H9 (cell line): ENCODE results near the gene CHADL. TPM values are rescaled to one million over a fixed set of nuclear protein-coding genes. Genes with fewer than 3 reads are reported as not detected.

Experiments
- DNase-seq: peaks from one replicate; pipeline ENCODE4 v3.0.0-alpha.2; 2017
- H2AFZ ChIP-seq: one replicate; pipeline ENCODE4 v1.6.1; 2013; ENCODE audit warnings: mild to moderate bottlenecking, low read length, control low read depth, moderate library complexity
- H2AK5ac ChIP-seq: 2 replicates; pipeline ENCODE4 v1.6.1; 2013; ENCODE audit warnings: low read length, control low read depth, mixed read lengths; ENCODE audit not compliant: insufficient read length
- H2BK120ac ChIP-seq: one replicate; pipeline ENCODE4 v1.6.1; 2013; ENCODE audit warnings: low read depth, mild to moderate bottlenecking, low read length, control low read depth, inconsistent platforms; ENCODE audit not compliant: poor library complexity, severe bottlenecking
- H2BK12ac ChIP-seq: 2 replicates; pipeline ENCODE4 v1.6.1; 2013; ENCODE audit warnings: low read length, control low read depth, mixed read lengths, low read depth; ENCODE audit not compliant: insufficient read length
- H2BK15ac ChIP-seq: 2 replicates; pipeline ENCODE4 v1.6.1; 2013; ENCODE audit warnings: low read depth, low read length, control low read depth
- H2BK20ac ChIP-seq: one replicate; pipeline ENCODE4 v1.6.1; 2013; ENCODE audit warnings: low read depth, mild to moderate bottlenecking, low read length, control low read depth, inconsistent platforms; ENCODE audit not compliant: poor library complexity, severe bottlenecking
- H2BK5ac ChIP-seq: 2 replicates; pipeline ENCODE4 v1.6.1; 2013; ENCODE audit warnings: low read length, control low read depth, mixed read lengths; ENCODE audit not compliant: insufficient read length
- H3K14ac ChIP-seq: 2 replicates; pipeline ENCODE4 v1.6.1; 2013; ENCODE audit warnings: low read length, control low read depth; ENCODE audit not compliant: insufficient read depth
- H3K18ac ChIP-seq: 2 replicates; pipeline ENCODE4 v1.6.1; 2013; ENCODE audit warnings: low read depth, mild to moderate bottlenecking, mixed read lengths, low read length, control low read depth; ENCODE audit not compliant: insufficient read length
- H3K23ac ChIP-seq: 2 replicates; pipeline ENCODE4 v1.6.1; 2013; ENCODE audit warnings: low read length, control low read depth, mixed read lengths, low read depth; ENCODE audit not compliant: insufficient read length
- H3K23me2 ChIP-seq: 2 replicates; pipeline ENCODE4 v1.6.1; 2013; ENCODE audit warnings: low read depth, mild to moderate bottlenecking, mixed read lengths, low read length, control low read depth; ENCODE audit not compliant: insufficient read length, poor library complexity, severe bottlenecking
- H3K27ac ChIP-seq: 2 replicates; pipeline ENCODE4 v1.5.1; 2013; ENCODE audit warnings: low read length, control low read depth, mixed read lengths, low read depth; ENCODE audit not compliant: insufficient read length
- H3K27me3 ChIP-seq: 2 replicates; pipeline ENCODE4 v1.6.1; 2013; ENCODE audit warnings: low read length, control low read depth, inconsistent platforms; ENCODE audit not compliant: insufficient read depth
- H3K4ac ChIP-seq: 2 replicates; pipeline ENCODE4 v1.6.1; 2013; ENCODE audit warnings: low read depth, mild to moderate bottlenecking, control low read depth, inconsistent platforms, low read length, moderate library complexity
- H3K4me1 ChIP-seq: 2 replicates; pipeline ENCODE4 v1.6.1; 2013; ENCODE audit warnings: low read length, control low read depth, inconsistent platforms; ENCODE audit not compliant: insufficient read depth
- H3K4me2 ChIP-seq: 2 replicates; pipeline ENCODE4 v1.6.1; 2013; ENCODE audit warnings: low read length, control low read depth, mixed read lengths; ENCODE audit not compliant: insufficient read length, insufficient read depth
- H3K56ac ChIP-seq: 2 replicates; pipeline ENCODE4 v1.6.1; 2013; ENCODE audit warnings: low read depth, mild to moderate bottlenecking, mixed read lengths, low read length, control low read depth; ENCODE audit not compliant: insufficient read length
- H3K79me1 ChIP-seq: 2 replicates; pipeline ENCODE4 v1.6.1; 2013; ENCODE audit warnings: low read depth, mild to moderate bottlenecking, moderate library complexity, low read length, control low read depth, inconsistent platforms; ENCODE audit not compliant: insufficient read depth, poor library complexity, severe bottlenecking
- H3K79me2 ChIP-seq: 2 replicates; pipeline ENCODE4 v1.6.1; 2013; ENCODE audit warnings: low read length, control low read depth, inconsistent platforms; ENCODE audit not compliant: insufficient read depth
- H3K9ac ChIP-seq: 2 replicates; pipeline ENCODE4 v1.6.1; 2013; ENCODE audit warnings: low read length, control low read depth, mixed read lengths; ENCODE audit not compliant: insufficient read length; ENCODE audit errors: extremely low read depth
- H3K9me3 ChIP-seq: one replicate; pipeline ENCODE4 v1.6.1; 2013; ENCODE audit warnings: low read depth, low read length, inconsistent platforms; ENCODE audit not compliant: control insufficient read depth
- H3T11ph ChIP-seq: one replicate; pipeline ENCODE4 v1.6.1; 2013; ENCODE audit warnings: mild to moderate bottlenecking, low read length, control low read depth, inconsistent platforms
- H4K20me1 ChIP-seq: one replicate; pipeline ENCODE4 v1.6.1; 2013; ENCODE audit not compliant: control insufficient read depth, insufficient read length, insufficient read depth
- H4K5ac ChIP-seq: 2 replicates; pipeline ENCODE4 v1.6.1; 2013; ENCODE audit warnings: low read depth, mild to moderate bottlenecking, mixed read lengths, low read length, control low read depth; ENCODE audit not compliant: insufficient read length
- H4K8ac ChIP-seq: replicated peaks from 2 replicates; pipeline ENCODE4 v1.6.1; 2013; ENCODE audit warnings: low read length, control low read depth, mixed read lengths, low read depth; ENCODE audit not compliant: insufficient read length
- H4K91ac ChIP-seq: 2 replicates; pipeline ENCODE4 v1.6.1; 2013; ENCODE audit warnings: low read depth, mild to moderate bottlenecking, moderate library complexity, mixed read lengths, low read length, control low read depth; ENCODE audit not compliant: insufficient read length
- H3K27ac Mint-ChIP-seq, 3 experiments: 2 replicates in 2 of 3; 3 replicates in 1 of 3; pipeline ENCODE4 v1.8.0; 2020 to 2021; ENCODE audit warnings: mixed read lengths in 3 of 3, mild to moderate bottlenecking in 1 of 3, moderate library complexity in 1 of 3
- H3K27me3 Mint-ChIP-seq: 2 replicates; pipeline ENCODE4 v1.8.0; 2021; ENCODE audit warnings: low read depth, mild to moderate bottlenecking, moderate library complexity, mixed read lengths
- H3K36me3 Mint-ChIP-seq, 3 experiments: 2 replicates in 2 of 3; 3 replicates in 1 of 3; pipeline ENCODE4 v1.8.0; 2020 to 2021; ENCODE audit warnings: low read depth in 3 of 3, mixed read lengths in 3 of 3; ENCODE audit not compliant: insufficient read depth in 1 of 3
- H3K4me1 Mint-ChIP-seq, 2 experiments: 2 replicates each; pipeline ENCODE4 v1.8.0; 2020; ENCODE audit warnings: mixed read lengths in 2 of 2
- H3K4me3 Mint-ChIP-seq, 2 experiments: 2 replicates in 1 of 2; 3 replicates in 1 of 2; pipeline ENCODE4 v1.8.0; 2020 to 2021; ENCODE audit warnings: mild to moderate bottlenecking in 2 of 2, mixed read lengths in 2 of 2, moderate library complexity in 1 of 2
- H3K9me3 Mint-ChIP-seq, 2 experiments: 2 replicates in 1 of 2; 3 replicates in 1 of 2; pipeline ENCODE4 v1.8.0; 2020; ENCODE audit warnings: mild to moderate bottlenecking in 2 of 2, mixed read lengths in 2 of 2, moderate library complexity in 1 of 2
- WGBS: extraction: QIAGEN DNeasy Blood & Tissue Kit; methylation state at CpG from one replicate; pipeline ENCODE4 v1.1.7; 2013; ENCODE audit warnings: missing lambda C conversion rate, low lambda C conversion rate, mixed read lengths; ENCODE audit not compliant: insufficient read length; ENCODE audit errors: extremely low coverage; 5-methylcytosine and 5-hydroxymethylcytosine counted together
- total RNA-seq: library from RNA; stranded (reverse); gene quantifications from 2 replicates; pipeline ENCODE4 v1.2.1, GENCODE V29; 2021
- TF ChIP-seq, protein P1 (sequence below): fragments of 200-600 bp; sonication (generic); conservative IDR thresholded peaks from 3 replicates; pipeline ENCODE4 v1.8.0; 2021; ENCODE audit warnings: antibody characterized with exemption, mild to moderate bottlenecking

The CHADL gene
- total RNA-seq, 1 experiment from 2014 or later = 1.6 TPM

DNA sequence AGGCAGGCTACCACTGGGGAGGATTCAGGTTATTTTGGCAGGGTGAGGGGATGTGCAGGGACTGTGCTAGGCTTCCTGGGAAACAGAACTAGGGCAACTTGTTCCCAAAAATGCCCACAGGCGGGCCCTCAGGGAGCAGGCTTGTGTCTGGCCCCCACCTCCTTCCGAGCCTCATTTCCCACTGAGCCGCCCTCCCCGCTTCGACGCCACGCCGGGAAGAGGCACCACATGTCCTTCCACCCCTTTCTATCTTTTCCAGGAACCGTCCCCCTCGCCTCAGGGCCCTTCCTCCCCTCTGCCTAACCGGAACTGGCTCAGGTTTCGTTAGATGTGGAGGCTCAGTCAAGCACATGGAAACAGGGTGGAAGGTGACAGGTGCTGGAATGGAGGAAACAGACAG is 9.4 kb upstream of the CHADL start:
- no peak overlapping the region for H3K4ac ChIP-seq
- no peak overlapping the region for H3K56ac ChIP-seq
- H3K27ac ChIP-seq = no peak overlapping the region
- no peaks in the 10 kb centered on the region for H3K27me3 ChIP-seq
- no peaks in the 10 kb centered on the region for H3K4me1 ChIP-seq
- no peak overlapping the region for H2BK120ac ChIP-seq
- H2BK20ac ChIP-seq = no peak overlapping the region
- H2AK5ac ChIP-seq = no peak overlapping the region
- H3K9me3 ChIP-seq = no peaks in the 10 kb centered on the region
- H2BK12ac ChIP-seq = no peak overlapping the region
- H4K91ac ChIP-seq = no peak overlapping the region
- Mint-ChIP-seq H3K4me3 (no peak overlapping the region), H3K27ac (no peak overlapping the region), H3K27me3 (no peaks in the 10 kb centered on the region), H3K9me3 (no peaks in the 10 kb centered on the region), H3K36me3 (peaks cover 32 to 87% (median 62%) of the 10 kb centered on the region in 3 experiments; a peak in 6 of 7 replicates), H3K4me1 (no peaks in the 10 kb centered on the region)
- TF ChIP-seq, protein P1, sequence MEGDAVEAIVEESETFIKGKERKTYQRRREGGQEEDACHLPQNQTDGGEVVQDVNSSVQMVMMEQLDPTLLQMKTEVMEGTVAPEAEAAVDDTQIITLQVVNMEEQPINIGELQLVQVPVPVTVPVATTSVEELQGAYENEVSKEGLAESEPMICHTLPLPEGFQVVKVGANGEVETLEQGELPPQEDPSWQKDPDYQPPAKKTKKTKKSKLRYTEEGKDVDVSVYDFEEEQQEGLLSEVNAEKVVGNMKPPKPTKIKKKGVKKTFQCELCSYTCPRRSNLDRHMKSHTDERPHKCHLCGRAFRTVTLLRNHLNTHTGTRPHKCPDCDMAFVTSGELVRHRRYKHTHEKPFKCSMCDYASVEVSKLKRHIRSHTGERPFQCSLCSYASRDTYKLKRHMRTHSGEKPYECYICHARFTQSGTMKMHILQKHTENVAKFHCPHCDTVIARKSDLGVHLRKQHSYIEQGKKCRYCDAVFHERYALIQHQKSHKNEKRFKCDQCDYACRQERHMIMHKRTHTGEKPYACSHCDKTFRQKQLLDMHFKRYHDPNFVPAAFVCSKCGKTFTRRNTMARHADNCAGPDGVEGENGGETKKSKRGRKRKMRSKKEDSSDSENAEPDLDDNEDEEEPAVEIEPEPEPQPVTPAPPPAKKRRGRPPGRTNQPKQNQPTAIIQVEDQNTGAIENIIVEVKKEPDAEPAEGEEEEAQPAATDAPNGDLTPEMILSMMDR = no peak
- no peak overlapping the region for H4K5ac ChIP-seq
- no peak overlapping the region for H2BK15ac ChIP-seq
- H3K14ac ChIP-seq = no peak overlapping the region
- H3K4me2 ChIP-seq = no peak overlapping the region
- no peak overlapping the region for H4K8ac ChIP-seq
- H2BK5ac ChIP-seq = no peak overlapping the region
- no peak overlapping the region for H3K23ac ChIP-seq
- WGBS = no CpG with 5 or more reads among the region's 12 CpGs
- H3K79me1 ChIP-seq = no peaks in the 10 kb centered on the region
- H4K20me1 ChIP-seq = no peaks in the 10 kb centered on the region
- no peak overlapping the region for H2AFZ ChIP-seq
- H3T11ph ChIP-seq = no peak overlapping the region
- H3K23me2 ChIP-seq = no peaks in the 10 kb centered on the region
- H3K79me2 ChIP-seq = no peaks in the 10 kb centered on the region
- DNase-seq = no peak
- H3K9ac ChIP-seq = no peak overlapping the region
- no peak overlapping the region for H3K18ac ChIP-seq
